Liver (tissue), 3 donors: ENCODE results near the gene PRDM2.

Source experiments
- EGR1 ChIP-seq, 2 donors: IDR thresholded peaks; 2 replicates each; pipeline ENCODE4 v1.6.1; 2016 to 2018; ENCODE audit warnings: antibody characterized with exemption in 2 of 2, low read depth in 2 of 2
- GABPA ChIP-seq, 2 donors: IDR thresholded peaks in 1 of 2; conservative IDR thresholded peaks in 1 of 2; 2 replicates each; pipeline ENCODE4 v1.6.1; 2016; ENCODE audit warnings: antibody characterized with exemption in 2 of 2, mild to moderate bottlenecking in 1 of 2, moderate library complexity in 1 of 2
- JUND ChIP-seq, 2 donors: IDR thresholded peaks; 2 replicates each; pipeline ENCODE4 v1.6.1; 2016; ENCODE audit warnings: antibody characterized with exemption in 2 of 2
- TAF1 ChIP-seq: conservative IDR thresholded peaks from 2 replicates; pipeline ENCODE4 v1.6.1; 2016; ENCODE audit warnings: antibody characterized with exemption, mild to moderate bottlenecking
- TF ChIP-seq, protein P1 (sequence below): IDR thresholded peaks from 2 replicates; pipeline ENCODE4 v1.6.1; 2016; ENCODE audit warnings: antibody characterized with exemption
- TF ChIP-seq, protein P2 (sequence below): fragments of 150-350 bp; IDR thresholded peaks from 2 replicates; pipeline ENCODE4 v1.5.1; 2017; ENCODE audit warnings: improper control_type of control experiment, low read depth, low read length; ENCODE audit not compliant: missing input control
- TF ChIP-seq, protein P3 (sequence below): IDR thresholded peaks from 2 replicates; pipeline ENCODE4 v1.6.1; 2016; ENCODE audit warnings: antibody characterized with exemption, mild to moderate bottlenecking
- TF ChIP-seq, protein P4 (sequence below): IDR thresholded peaks from 2 replicates; pipeline ENCODE4 v1.6.1; 2016; ENCODE audit warnings: antibody characterized with exemption
- donor health status: healthy.
- donor health status: healthy.

DNA sequence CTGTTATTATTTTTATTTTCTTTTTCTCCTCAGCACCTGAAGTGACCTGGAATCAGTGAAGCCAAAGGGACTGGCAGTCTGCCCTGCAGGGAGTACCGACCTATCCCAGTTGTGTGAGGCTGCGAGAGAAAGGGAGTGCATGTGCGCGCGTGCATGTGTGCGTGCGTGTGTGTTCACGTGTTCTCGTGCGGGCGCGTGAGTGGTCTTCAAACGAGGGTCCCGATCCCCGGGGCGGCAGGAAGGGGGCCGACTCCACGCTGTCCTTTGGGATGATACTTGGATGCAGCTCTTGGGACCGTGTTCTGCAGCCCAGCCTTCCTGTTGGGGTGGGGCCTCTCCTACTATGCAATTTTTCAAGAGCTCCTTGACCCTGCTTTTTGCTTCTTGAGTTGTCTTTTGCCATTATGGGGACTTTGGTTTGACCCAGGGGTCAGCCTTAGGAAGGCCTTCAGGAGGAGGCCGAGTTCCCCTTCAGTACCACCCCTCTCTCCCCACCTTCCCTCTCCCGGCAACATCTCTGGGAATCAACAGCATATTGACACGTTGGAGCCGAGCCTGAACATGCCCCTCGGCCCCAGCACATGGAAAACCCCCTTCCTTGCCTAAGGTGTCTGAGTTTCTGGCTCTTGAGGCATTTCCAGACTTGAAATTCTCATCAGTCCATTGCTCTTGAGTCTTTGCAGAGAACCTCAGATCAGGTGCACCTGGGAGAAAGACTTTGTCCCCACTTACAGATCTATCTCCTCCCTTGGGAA is 123.3 kb downstream of the PRDM2 start:
- TF ChIP-seq, protein P1, sequence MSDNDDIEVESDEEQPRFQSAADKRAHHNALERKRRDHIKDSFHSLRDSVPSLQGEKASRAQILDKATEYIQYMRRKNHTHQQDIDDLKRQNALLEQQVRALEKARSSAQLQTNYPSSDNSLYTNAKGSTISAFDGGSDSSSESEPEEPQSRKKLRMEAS: no peak
- TF ChIP-seq, protein P2, sequence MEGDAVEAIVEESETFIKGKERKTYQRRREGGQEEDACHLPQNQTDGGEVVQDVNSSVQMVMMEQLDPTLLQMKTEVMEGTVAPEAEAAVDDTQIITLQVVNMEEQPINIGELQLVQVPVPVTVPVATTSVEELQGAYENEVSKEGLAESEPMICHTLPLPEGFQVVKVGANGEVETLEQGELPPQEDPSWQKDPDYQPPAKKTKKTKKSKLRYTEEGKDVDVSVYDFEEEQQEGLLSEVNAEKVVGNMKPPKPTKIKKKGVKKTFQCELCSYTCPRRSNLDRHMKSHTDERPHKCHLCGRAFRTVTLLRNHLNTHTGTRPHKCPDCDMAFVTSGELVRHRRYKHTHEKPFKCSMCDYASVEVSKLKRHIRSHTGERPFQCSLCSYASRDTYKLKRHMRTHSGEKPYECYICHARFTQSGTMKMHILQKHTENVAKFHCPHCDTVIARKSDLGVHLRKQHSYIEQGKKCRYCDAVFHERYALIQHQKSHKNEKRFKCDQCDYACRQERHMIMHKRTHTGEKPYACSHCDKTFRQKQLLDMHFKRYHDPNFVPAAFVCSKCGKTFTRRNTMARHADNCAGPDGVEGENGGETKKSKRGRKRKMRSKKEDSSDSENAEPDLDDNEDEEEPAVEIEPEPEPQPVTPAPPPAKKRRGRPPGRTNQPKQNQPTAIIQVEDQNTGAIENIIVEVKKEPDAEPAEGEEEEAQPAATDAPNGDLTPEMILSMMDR: no peak
- TF ChIP-seq GABPA (IDR thresholded peaks at IDR 0.05 in 1 of 2, conservative IDR thresholded peaks at IDR 0.05 in 1 of 2): no peak
- no peak for TF ChIP-seq TAF1
- no peak for TF ChIP-seq JUND (IDR thresholded peaks at IDR 0.05)
- TF ChIP-seq, protein P3, sequence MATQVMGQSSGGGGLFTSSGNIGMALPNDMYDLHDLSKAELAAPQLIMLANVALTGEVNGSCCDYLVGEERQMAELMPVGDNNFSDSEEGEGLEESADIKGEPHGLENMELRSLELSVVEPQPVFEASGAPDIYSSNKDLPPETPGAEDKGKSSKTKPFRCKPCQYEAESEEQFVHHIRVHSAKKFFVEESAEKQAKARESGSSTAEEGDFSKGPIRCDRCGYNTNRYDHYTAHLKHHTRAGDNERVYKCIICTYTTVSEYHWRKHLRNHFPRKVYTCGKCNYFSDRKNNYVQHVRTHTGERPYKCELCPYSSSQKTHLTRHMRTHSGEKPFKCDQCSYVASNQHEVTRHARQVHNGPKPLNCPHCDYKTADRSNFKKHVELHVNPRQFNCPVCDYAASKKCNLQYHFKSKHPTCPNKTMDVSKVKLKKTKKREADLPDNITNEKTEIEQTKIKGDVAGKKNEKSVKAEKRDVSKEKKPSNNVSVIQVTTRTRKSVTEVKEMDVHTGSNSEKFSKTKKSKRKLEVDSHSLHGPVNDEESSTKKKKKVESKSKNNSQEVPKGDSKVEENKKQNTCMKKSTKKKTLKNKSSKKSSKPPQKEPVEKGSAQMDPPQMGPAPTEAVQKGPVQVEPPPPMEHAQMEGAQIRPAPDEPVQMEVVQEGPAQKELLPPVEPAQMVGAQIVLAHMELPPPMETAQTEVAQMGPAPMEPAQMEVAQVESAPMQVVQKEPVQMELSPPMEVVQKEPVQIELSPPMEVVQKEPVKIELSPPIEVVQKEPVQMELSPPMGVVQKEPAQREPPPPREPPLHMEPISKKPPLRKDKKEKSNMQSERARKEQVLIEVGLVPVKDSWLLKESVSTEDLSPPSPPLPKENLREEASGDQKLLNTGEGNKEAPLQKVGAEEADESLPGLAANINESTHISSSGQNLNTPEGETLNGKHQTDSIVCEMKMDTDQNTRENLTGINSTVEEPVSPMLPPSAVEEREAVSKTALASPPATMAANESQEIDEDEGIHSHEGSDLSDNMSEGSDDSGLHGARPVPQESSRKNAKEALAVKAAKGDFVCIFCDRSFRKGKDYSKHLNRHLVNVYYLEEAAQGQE: no peak
- TF ChIP-seq, protein P4, sequence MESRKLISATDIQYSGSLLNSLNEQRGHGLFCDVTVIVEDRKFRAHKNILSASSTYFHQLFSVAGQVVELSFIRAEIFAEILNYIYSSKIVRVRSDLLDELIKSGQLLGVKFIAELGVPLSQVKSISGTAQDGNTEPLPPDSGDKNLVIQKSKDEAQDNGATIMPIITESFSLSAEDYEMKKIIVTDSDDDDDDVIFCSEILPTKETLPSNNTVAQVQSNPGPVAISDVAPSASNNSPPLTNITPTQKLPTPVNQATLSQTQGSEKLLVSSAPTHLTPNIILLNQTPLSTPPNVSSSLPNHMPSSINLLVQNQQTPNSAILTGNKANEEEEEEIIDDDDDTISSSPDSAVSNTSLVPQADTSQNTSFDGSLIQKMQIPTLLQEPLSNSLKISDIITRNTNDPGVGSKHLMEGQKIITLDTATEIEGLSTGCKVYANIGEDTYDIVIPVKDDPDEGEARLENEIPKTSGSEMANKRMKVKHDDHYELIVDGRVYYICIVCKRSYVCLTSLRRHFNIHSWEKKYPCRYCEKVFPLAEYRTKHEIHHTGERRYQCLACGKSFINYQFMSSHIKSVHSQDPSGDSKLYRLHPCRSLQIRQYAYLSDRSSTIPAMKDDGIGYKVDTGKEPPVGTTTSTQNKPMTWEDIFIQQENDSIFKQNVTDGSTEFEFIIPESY: no peak
- no peak for TF ChIP-seq EGR1 (IDR thresholded peaks at IDR 0.05; ENCODE audit: low read depth in 2 of 2)
